ENCODE measurements around the gene MIA2.
"Not testable (repeated sequence)": the region's sequence is repeated elsewhere in the genome, so short reads cannot be mapped to it uniquely, and the experiment has no call there.

DNA sequence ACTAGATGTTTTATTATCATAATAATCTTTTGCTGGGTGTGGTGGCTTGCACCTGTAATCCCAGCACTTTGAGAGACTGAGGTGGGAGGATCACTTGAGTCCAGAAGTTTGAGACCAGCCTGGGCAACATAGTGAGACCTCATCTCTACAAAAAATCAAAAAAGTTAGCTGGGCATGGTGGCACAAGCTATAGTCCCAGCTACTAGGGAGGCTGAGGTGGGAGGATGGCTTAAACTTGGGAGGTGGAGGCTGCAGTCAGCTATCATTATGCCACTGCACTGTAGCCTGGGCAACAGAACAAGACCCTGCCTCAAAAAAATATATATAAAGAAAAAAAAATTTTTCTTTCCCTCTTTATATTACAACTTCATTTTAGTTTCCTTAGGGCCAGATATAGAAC lies 1.8 kb downstream of the MIA2 start:
- not testable (repeated sequence) for TF ChIP-seq POLR2A (IDR thresholded peaks at IDR 0.05)
- TF ChIP-seq, protein P1, sequence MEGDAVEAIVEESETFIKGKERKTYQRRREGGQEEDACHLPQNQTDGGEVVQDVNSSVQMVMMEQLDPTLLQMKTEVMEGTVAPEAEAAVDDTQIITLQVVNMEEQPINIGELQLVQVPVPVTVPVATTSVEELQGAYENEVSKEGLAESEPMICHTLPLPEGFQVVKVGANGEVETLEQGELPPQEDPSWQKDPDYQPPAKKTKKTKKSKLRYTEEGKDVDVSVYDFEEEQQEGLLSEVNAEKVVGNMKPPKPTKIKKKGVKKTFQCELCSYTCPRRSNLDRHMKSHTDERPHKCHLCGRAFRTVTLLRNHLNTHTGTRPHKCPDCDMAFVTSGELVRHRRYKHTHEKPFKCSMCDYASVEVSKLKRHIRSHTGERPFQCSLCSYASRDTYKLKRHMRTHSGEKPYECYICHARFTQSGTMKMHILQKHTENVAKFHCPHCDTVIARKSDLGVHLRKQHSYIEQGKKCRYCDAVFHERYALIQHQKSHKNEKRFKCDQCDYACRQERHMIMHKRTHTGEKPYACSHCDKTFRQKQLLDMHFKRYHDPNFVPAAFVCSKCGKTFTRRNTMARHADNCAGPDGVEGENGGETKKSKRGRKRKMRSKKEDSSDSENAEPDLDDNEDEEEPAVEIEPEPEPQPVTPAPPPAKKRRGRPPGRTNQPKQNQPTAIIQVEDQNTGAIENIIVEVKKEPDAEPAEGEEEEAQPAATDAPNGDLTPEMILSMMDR (IDR thresholded peaks at IDR 0.05): not testable (repeated sequence)

Data from body of pancreas (tissue), 4 donors.